Vagina (tissue), 2 donors: ENCODE data around the gene NUCB2. TPM values are rescaled to one million over a fixed set of nuclear protein-coding genes. Genes with fewer than 3 reads are reported as not detected.

Experiments used
- DNase-seq, 2 donors: peaks; one replicate each; pipeline ENCODE4 v3.0.0-alpha.2; 2017; ENCODE audit errors: extremely low spot score in 2 of 2
- H3K27ac ChIP-seq: fragments of 200-600 bp; sonication (generic); one replicate; pipeline ENCODE4 v1.5.1; 2019
- H3K27me3 ChIP-seq: fragments of 200-600 bp; sonication (generic); one replicate; pipeline ENCODE4 v1.5.1; 2019
- H3K36me3 ChIP-seq, 2 donors: fragments of 200-600 bp; sonication (generic); one replicate each; pipeline ENCODE4 v1.5.1; 2017 to 2019
- H3K4me1 ChIP-seq: fragments of 200-600 bp; sonication (generic); one replicate; pipeline ENCODE4 v1.5.1; 2019
- H3K4me3 ChIP-seq, 2 donors: fragments of 200-600 bp; sonication (generic); 1 replicate in 1 of 2; 2 replicates in 1 of 2; pipeline ENCODE4 v1.5.1; 2016 to 2019
- H3K9me3 ChIP-seq: fragments of 200-600 bp; sonication (generic); one replicate; pipeline ENCODE4 v1.5.1; 2019
- CTCF ChIP-seq, 3 experiments: fragments of 450-650 bp in 2 of 3; fragments of 200-600 bp in 1 of 3; sonication (generic) in 1 of 3; IDR thresholded peaks; one replicate each; pipeline ENCODE4 v1.5.1; 2017 to 2019; ENCODE audit warnings: antibody characterized with exemption in 3 of 3, mild to moderate bottlenecking in 2 of 3, moderate library complexity in 2 of 3
- POLR2A ChIP-seq, 2 donors: fragments of 450-650 bp; IDR thresholded peaks; one replicate each; pipeline ENCODE4 v1.6.1; 2017; ENCODE audit warnings: antibody characterized with exemption in 2 of 2, mild to moderate bottlenecking in 2 of 2, moderate library complexity in 2 of 2
- POLR2AphosphoS5 ChIP-seq, 2 donors: sonication (generic); formaldehyde crosslinking; IDR thresholded peaks; one replicate each; pipeline ENCODE4 v1.9.0; 2017; ENCODE audit warnings: antibody characterized with exemption in 2 of 2, mild to moderate bottlenecking in 2 of 2, low read depth in 1 of 2; ENCODE audit not compliant: insufficient read depth in 1 of 2
- intact Hi-C: fragments of 100-400 bp; cut with DNase I; formaldehyde crosslinking; loops from one replicate; pipeline ENCODE4 v1.15.1; 2023
- total RNA-seq: library from RNA; depleted of rRNA; stranded (reverse); fragments of >200 nt; gene quantifications from one replicate; pipeline ENCODE4 v1.2.3, GENCODE V29; 2016

The NUCB2 gene
- total RNA-seq, 1 donor from 2014 or later = 41.0 TPM

GRCh38 chr11:17333799-17334586 is 57.5 kb downstream of the NUCB2 start:
- intact Hi-C loops = no loop called here
- TF ChIP-seq POLR2AphosphoS5 (IDR thresholded peaks at IDR 0.05; ENCODE audit: insufficient read depth in 1 of 2, low read depth in 1 of 2) (no peak), POLR2A (IDR thresholded peaks at IDR 0.05) (no peak), CTCF (IDR thresholded peaks at IDR 0.05) (no peak)
- H3K27ac ChIP-seq = no peak overlapping the region
- no peak for DNase-seq
- no peaks in the 10 kb centered on the region for H3K9me3 ChIP-seq
- H3K36me3 ChIP-seq = peaks cover 0 to 6% of the 10 kb centered on the region in 2 donors
- H3K4me1 ChIP-seq = no peaks in the 10 kb centered on the region
- no peaks in the 10 kb centered on the region for H3K27me3 ChIP-seq
- H3K4me3 ChIP-seq = no peak overlapping the region

- no peak for TF ChIP-seq POLR2A (IDR thresholded peaks at IDR 0.05)
- no peak for TF ChIP-seq CTCF (IDR thresholded peaks at IDR 0.05)
- TF ChIP-seq POLR2AphosphoS5 (IDR thresholded peaks at IDR 0.05; ENCODE audit: insufficient read depth in 1 of 2, low read depth in 1 of 2) = no peak
- H3K9me3 ChIP-seq = no peaks in the 10 kb centered on the region
- no peak overlapping the region for H3K4me3 ChIP-seq
- no peaks in the 10 kb centered on the region for H3K27me3 ChIP-seq
- intact Hi-C loops = no loop called here
- H3K36me3 ChIP-seq = no peaks in the 10 kb centered on the region
- H3K27ac ChIP-seq = no peak overlapping the region
- H3K4me1 ChIP-seq = no peaks in the 10 kb centered on the region
- DNase-seq = no peak
Measured at GRCh38 chr11:17343257-17343656, 66.7 kb downstream of the NUCB2 start.

- intact Hi-C loops = no loop called here
- DNase-seq = no peak
- TF ChIP-seq POLR2A (IDR thresholded peaks at IDR 0.05) (no peak), CTCF (IDR thresholded peaks at IDR 0.05) (no peak), POLR2AphosphoS5 (IDR thresholded peaks at IDR 0.05; ENCODE audit: insufficient read depth in 1 of 2, low read depth in 1 of 2) (no peak)
Measured at GRCh38 chr11:17343907-17344306, 67.4 kb downstream of the NUCB2 start.

GRCh38 chr11:17347676-17348075 is 71.1 kb downstream of the NUCB2 start:
- Histone ChIP-seq H3K27me3 (no peaks in the 10 kb centered on the region), H3K4me1 (peaks cover 11% of the 10 kb centered on the region), H3K4me3 (no peak overlapping the region), H3K36me3 (no peaks in the 10 kb centered on the region), H3K9me3 (no peaks in the 10 kb centered on the region), H3K27ac (no peak overlapping the region)
- TF ChIP-seq CTCF (IDR thresholded peaks at IDR 0.05) (no peak), POLR2A (IDR thresholded peaks at IDR 0.05) (no peak), POLR2AphosphoS5 (IDR thresholded peaks at IDR 0.05; ENCODE audit: insufficient read depth in 1 of 2, low read depth in 1 of 2) (no peak)
- intact Hi-C loops = no loop called here
- DNase-seq = no peak

More at GRCh38 chr11:17343907-17344306, 67.4 kb downstream of the NUCB2 start:
- Histone ChIP-seq H3K9me3 (no peaks in the 10 kb centered on the region), H3K4me1 (no peaks in the 10 kb centered on the region), H3K27ac (no peak overlapping the region), H3K36me3 (no peaks in the 10 kb centered on the region), H3K27me3 (no peaks in the 10 kb centered on the region), H3K4me3 (no peak overlapping the region)

GRCh38 chr11:17350455-17351171 is 74.1 kb downstream of the NUCB2 start:
- H3K4me3 ChIP-seq = no peak overlapping the region
- TF ChIP-seq POLR2A (IDR thresholded peaks at IDR 0.05) = no peak
- TF ChIP-seq CTCF (IDR thresholded peaks at IDR 0.05) = no peak
- TF ChIP-seq POLR2AphosphoS5 (IDR thresholded peaks at IDR 0.05; ENCODE audit: insufficient read depth in 1 of 2, low read depth in 1 of 2) = no peak

More at GRCh38 chr11:17350455-17351171, 74.1 kb downstream of the NUCB2 start:
- peaks cover 25% of the 10 kb centered on the region for H3K4me1 ChIP-seq
- intact Hi-C loops = no loop called here
- no peaks in the 10 kb centered on the region for H3K36me3 ChIP-seq
- no peak for DNase-seq
- no peaks in the 10 kb centered on the region for H3K9me3 ChIP-seq
- no peaks in the 10 kb centered on the region for H3K27me3 ChIP-seq
- no peak overlapping the region for H3K27ac ChIP-seq
